Effector memory CD4-positive, alpha-beta T cell (primary cell): Measurements from ENCODE around the gene OSBPL2.

Source experiments
- DNase-seq, 3 donors: peaks; one replicate each; pipeline ENCODE4 v3.0.0-alpha.2; 2020
- H3K27ac ChIP-seq: 2 replicates; pipeline ENCODE4 v1.7.0; 2013; ENCODE audit warnings: mild to moderate bottlenecking, low read length, moderate library complexity; ENCODE audit not compliant: insufficient read depth, poor library complexity, severe bottlenecking
- H3K27me3 ChIP-seq: replicated peaks from 2 replicates; pipeline ENCODE4 v1.7.0; 2013; ENCODE audit warnings: mild to moderate bottlenecking, low read length; ENCODE audit not compliant: insufficient read depth, control insufficient read depth, poor library complexity, severe bottlenecking
- H3K36me3 ChIP-seq: 2 replicates; pipeline ENCODE4 v1.7.0; 2013; ENCODE audit warnings: mild to moderate bottlenecking, low read length, moderate library complexity; ENCODE audit not compliant: control insufficient read depth, insufficient read depth
- H3K4me1 ChIP-seq: 2 replicates; pipeline ENCODE4 v1.7.0; 2013; ENCODE audit warnings: low read length, mild to moderate bottlenecking; ENCODE audit not compliant: control insufficient read depth, insufficient read depth, poor library complexity, severe bottlenecking
- H3K4me3 ChIP-seq: 2 replicates; pipeline ENCODE4 v1.7.0; 2013; ENCODE audit warnings: low read length, low read depth, mild to moderate bottlenecking; ENCODE audit not compliant: insufficient read depth, poor library complexity, severe bottlenecking
- H3K9me3 ChIP-seq: 2 replicates; pipeline ENCODE4 v1.7.0; 2013; ENCODE audit warnings: mild to moderate bottlenecking, low read length, moderate library complexity; ENCODE audit not compliant: control insufficient read depth

OSBPL2 gene

DNA sequence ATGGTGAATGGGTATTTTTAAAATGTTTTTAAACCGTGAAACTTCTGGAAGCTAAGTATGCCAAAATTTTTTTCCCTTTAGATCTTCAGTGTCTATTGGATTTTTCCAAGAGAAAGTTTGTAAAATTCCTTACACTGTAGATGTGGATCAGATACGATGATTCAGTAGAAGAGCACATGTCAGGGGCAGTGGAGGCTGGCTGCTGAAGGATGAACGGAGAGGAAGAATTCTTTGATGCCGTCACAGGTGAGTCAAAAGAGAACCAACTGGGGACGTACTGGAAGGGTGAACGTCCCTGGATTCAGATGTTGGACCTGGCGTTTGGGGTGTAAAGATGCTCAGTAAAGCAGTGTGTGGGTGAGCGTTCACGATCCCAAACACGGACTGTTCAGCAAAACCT, 17.7 kb downstream of the OSBPL2 start:
- Histone ChIP-seq H3K27ac (no peak overlapping the region), H3K36me3 (peaks cover 49% of the 10 kb centered on the region), H3K27me3 (no peaks in the 10 kb centered on the region), H3K4me1 (no peaks in the 10 kb centered on the region), H3K9me3 (no peaks in the 10 kb centered on the region), H3K4me3 (no peak overlapping the region)
- no peak for DNase-seq

DNA sequence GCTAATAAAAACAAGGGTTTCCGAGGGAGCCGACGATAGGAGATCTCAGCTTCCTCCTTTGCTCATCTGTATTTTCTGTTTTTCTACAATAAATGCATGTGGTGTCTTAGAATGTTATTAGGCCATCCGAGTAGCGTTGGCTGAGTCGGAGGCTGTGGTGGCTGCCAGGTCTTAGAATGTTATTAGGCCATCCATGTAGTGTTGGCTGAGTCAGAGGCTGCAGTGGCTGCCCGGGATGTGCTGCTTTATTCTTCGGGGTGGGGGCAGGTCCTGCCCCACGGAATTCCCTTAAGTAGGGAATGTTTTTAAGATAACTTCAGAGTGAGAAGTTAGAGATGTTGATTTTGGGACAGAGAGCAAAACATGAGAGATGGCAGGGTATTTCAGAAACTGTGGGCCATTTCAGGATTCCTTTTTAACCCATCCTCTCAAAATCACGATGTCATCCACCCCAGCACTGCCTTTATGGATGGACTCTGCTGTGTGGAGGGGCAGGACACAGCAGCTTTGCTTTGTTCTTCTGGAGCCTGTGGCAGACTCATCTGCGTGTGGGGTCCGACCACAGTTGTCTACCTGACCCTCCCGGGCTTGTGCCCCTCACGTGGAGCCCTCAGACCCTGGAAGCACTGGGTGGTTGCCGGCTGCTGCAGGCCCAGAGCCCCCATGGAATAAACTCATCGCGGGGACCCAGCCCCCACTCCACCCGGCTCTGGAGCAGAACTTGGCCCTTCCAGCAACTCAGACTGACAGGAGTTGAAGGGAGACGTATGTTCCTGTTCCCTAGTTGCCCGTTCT, 20.4 kb downstream of the OSBPL2 start:
- DNase-seq, result no peak
- Histone ChIP-seq H3K27ac (no peak overlapping the region), H3K27me3 (no peaks in the 10 kb centered on the region), H3K4me1 (no peaks in the 10 kb centered on the region), H3K36me3 (peaks cover 76% of the 10 kb centered on the region), H3K4me3 (no peak overlapping the region), H3K9me3 (no peaks in the 10 kb centered on the region)

DNA sequence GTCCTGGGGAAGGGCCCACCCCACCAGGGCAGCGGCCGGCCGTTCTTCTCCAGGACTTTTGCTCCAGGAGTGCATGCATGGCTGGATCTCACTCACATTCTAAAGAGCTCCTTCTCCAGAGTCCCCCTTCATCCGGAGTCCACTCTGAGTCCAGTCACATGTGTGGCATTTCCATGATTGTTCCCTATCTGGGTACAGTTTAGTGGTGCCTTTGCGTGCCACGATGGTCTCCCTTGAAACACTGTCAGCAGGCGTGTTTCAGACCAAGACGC, 20.9 kb downstream of the OSBPL2 start:
- Histone ChIP-seq H3K27me3 (no peaks in the 10 kb centered on the region), H3K4me1 (no peaks in the 10 kb centered on the region), H3K9me3 (no peaks in the 10 kb centered on the region), H3K36me3 (peaks cover 77% of the 10 kb centered on the region), H3K27ac (no peak overlapping the region), H3K4me3 (no peak overlapping the region)
- DNase-seq, result no peak

DNA sequence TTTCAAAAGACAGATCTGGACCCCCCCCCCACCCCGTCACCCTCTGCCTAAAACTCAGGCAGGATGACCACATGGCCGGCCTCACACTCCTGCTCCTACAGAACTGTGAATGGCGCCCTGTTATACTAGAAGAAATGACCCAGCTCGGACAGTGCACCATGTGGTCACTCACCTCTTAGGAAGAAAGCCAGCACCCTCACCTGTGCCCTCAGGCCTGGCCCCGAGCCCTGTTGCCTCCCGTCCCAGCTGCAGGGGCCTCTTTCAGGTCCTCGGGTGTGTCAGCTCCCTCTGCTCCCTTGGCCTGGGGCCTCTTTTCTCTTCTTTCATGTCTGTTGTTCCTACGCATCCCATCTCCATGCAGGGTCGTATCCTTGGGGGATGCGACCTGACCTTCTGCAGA, 23.7 kb downstream of the OSBPL2 start:
- H3K4me1 ChIP-seq, result no peaks in the 10 kb centered on the region
- no peaks in the 10 kb centered on the region for H3K27me3 ChIP-seq
- no peaks in the 10 kb centered on the region for H3K9me3 ChIP-seq
- no peak for DNase-seq
- H3K36me3 ChIP-seq, result peaks cover 78% of the 10 kb centered on the region
- H3K27ac ChIP-seq, result no peak overlapping the region
- no peak overlapping the region for H3K4me3 ChIP-seq

DNA sequence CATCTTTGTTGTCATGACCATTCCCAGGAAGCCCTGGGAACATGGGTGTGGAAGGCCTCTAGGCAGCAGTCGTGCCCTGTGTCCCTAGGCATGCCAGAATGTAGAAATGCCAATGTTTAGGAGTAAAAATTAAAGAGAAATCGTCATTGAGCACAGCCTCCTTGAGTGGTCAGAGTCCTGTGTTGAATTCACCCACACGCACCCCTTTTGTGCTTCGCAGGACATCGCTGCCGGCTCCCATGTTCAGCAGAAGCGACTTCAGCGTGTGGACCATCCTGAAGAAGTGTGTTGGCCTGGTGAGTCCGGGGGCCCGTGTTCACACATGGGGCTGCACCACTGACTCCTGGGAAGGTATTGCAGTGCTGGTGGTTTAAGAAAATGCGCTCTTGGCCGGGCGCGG, 25.1 kb downstream of the OSBPL2 start:
- no peak for DNase-seq
- Histone ChIP-seq H3K4me1 (no peaks in the 10 kb centered on the region), H3K9me3 (no peaks in the 10 kb centered on the region), H3K27me3 (no peaks in the 10 kb centered on the region), H3K27ac (no peak overlapping the region), H3K36me3 (peaks cover 73% of the 10 kb centered on the region), H3K4me3 (no peak overlapping the region)

DNA sequence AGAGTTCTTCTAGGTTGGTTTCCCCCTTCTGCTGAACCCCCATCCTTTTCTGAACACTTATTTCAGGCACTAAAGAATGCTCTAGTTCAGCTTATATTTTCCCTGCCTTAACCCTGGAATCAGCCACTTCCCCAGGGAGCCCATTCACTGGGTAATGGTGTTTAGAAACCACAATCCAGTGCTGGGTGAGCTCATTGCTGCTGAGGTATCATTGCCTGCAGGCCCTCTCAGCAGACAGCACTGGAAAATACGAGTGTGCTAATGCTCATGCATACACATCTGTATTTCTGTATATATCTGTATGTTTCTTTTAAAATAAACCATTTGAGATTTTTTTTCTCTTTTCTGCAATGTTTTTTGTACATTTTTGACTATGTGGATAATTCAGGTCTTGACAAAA, 27.0 kb downstream of the OSBPL2 start:
- Histone ChIP-seq H3K9me3 (no peaks in the 10 kb centered on the region), H3K27ac (no peak overlapping the region), H3K4me1 (no peaks in the 10 kb centered on the region), H3K27me3 (no peaks in the 10 kb centered on the region), H3K4me3 (no peak overlapping the region), H3K36me3 (peaks cover 54% of the 10 kb centered on the region)
- no peak for DNase-seq

DNA sequence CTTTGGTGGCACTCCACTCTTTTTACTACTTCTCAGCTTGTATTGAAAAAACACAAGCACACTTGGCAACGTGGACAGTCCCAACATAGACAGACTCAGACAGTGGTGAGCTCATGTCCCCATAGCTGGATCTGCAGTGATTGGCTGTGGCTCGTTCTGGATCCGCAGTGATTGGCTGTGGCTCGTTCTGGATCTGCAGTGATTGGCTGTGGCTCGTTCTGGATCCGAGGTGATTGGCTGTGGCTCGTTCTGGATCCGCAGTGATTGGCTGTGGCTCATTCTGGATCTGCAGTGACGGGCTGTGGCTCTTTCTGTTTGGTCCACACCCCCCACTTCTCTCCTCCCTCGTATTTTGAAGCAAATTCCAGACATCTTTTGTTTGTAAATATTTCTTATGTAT, 28.0 kb downstream of the OSBPL2 start:
- no peak for DNase-seq
- Histone ChIP-seq H3K4me3 (no peak overlapping the region), H3K4me1 (no peaks in the 10 kb centered on the region), H3K27me3 (no peaks in the 10 kb centered on the region), H3K36me3 (peaks cover 46% of the 10 kb centered on the region), H3K27ac (no peak overlapping the region), H3K9me3 (no peaks in the 10 kb centered on the region)

DNA sequence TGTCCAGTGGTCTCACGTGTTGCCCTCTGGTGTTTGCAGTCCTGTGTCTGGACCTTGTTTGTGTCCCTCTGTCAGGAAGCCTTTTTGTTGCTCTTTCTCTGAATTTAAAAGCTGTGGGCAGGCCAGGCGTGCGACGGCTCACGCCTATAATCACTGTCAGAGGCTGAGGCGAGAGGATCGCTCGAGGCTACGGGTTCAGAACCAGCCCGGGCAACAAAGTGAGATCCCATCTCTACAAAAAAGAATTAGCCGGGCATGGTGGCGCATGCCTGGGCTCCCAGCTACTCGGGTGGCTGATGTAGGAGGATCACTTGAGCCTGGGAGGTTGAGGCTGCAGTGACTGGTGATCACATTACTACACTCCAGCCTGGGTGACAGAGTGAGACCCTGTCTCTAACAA, 28.5 kb downstream of the OSBPL2 start:
- H3K4me3 ChIP-seq, result no peak overlapping the region
- DNase-seq, result no peak
- no peaks in the 10 kb centered on the region for H3K27me3 ChIP-seq
- peaks cover 46% of the 10 kb centered on the region for H3K36me3 ChIP-seq
- no peaks in the 10 kb centered on the region for H3K9me3 ChIP-seq
- no peak overlapping the region for H3K27ac ChIP-seq
- H3K4me1 ChIP-seq, result no peaks in the 10 kb centered on the region

DNA sequence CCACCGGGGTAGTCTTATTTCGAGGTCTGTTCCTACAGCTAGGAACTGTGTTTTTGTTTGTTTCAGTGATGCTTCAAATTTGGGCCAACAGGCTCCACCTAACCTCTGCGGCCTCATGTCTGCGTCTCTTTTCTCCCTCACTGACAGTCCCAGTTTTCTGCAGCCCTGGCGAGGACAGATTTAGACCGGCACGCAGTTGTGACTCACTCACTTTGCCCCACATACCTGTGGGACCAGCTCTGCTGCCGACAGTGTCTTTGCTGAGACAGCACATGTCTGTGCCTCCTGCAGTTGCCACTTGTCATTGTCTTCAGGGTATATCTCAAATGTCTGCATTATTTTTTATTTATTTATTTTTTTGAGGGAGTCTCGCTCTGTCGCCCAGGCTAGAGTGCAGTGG, 29.2 kb downstream of the OSBPL2 start:
- Histone ChIP-seq H3K9me3 (no peaks in the 10 kb centered on the region), H3K4me1 (no peaks in the 10 kb centered on the region), H3K36me3 (peaks cover 46% of the 10 kb centered on the region), H3K4me3 (no peak overlapping the region), H3K27me3 (no peaks in the 10 kb centered on the region), H3K27ac (no peak overlapping the region)
- DNase-seq, result no peak

DNA sequence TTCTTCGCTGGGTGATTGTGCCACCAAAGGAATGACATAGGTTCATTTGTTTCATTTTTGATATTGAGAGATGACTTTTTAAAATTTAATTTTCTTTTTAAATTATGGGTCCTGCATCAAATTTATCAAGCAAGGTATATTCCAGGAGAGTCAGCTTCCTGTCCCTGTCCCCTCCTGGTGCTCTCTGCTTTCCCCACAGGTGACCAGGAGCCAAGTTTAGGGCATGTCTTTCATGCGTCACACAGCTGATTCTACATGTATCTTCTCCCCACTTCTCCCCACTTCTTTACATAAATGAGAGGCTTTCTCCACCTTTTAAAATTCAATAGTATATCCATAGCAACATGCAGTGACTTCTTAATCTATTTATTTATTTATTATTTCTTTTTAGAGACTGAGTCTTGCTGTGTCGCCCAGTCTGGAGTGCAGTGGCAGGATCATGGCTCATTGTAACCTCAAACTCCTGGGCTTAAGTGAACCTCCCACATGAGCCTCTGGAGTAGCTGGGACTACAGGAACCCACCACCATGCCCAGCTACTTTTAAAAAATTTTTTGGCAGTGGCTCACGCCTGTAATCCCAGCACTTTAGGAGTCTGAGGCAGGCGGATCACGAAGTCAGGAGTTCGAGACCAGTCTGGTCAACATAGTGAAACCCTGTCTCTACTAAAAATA, 30.0 kb downstream of the OSBPL2 start:
- Histone ChIP-seq H3K9me3 (no peaks in the 10 kb centered on the region), H3K4me3 (no peak overlapping the region), H3K27me3 (no peaks in the 10 kb centered on the region), H3K36me3 (peaks cover 46% of the 10 kb centered on the region), H3K4me1 (no peaks in the 10 kb centered on the region), H3K27ac (no peak overlapping the region)
- no peak for DNase-seq
